Ramos (cell line): Measurements from ENCODE around the gene MRPL10.

ENCODE experiments used
- in situ Hi-C: fragments of 300-500 bp; cut with MboI; formaldehyde crosslinking; loops from one replicate; pipeline ENCODE4 v1.14.3; 2022; ENCODE audit warnings: low sequenced_read_pairs; ENCODE audit not compliant: unreplicated experiment

MRPL10 gene

DNA sequence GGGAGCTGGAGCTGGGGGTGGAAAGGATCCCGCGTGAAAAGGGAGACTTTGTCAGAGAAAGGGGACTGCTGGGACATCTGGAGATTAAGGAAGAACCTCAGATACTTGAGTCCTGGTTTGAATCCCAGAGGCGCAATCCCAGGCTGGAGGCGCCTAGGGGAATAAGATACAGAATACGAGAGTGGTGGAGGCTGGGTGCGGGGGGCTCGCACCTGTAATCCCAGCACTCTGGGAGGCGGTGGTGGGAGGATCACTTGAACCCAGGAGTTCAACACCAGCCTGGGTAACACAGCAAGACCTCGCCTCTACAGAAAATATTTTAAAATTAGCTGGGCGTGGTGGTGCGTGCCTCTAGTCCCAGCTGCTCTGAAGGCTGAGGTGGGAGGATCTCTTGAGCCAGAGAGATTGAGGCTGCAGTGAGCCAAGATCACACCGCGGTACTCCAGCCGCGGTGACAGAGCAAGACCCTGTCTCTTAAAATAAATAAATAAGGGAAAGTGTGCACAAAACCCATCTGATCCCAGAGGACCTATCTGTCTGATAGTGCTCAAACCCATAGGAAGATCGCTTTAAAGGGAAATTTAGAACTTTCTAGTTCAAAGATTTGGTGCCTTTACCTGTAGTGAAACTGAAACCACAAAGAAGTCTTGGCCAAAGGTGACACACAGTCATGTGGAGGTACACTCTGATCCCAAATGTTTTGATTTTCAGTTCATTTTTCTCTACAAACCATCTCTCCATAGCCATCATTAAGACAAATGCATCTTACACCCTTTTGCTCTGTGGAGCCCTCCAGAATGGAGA lies 10.3 kb upstream of the MRPL10 start:
- in situ Hi-C loops, result loop anchor here (5.0 kb wide), 1 partner anchor 51 kb away; no protein-coding TSS in a partner anchor

DNA sequence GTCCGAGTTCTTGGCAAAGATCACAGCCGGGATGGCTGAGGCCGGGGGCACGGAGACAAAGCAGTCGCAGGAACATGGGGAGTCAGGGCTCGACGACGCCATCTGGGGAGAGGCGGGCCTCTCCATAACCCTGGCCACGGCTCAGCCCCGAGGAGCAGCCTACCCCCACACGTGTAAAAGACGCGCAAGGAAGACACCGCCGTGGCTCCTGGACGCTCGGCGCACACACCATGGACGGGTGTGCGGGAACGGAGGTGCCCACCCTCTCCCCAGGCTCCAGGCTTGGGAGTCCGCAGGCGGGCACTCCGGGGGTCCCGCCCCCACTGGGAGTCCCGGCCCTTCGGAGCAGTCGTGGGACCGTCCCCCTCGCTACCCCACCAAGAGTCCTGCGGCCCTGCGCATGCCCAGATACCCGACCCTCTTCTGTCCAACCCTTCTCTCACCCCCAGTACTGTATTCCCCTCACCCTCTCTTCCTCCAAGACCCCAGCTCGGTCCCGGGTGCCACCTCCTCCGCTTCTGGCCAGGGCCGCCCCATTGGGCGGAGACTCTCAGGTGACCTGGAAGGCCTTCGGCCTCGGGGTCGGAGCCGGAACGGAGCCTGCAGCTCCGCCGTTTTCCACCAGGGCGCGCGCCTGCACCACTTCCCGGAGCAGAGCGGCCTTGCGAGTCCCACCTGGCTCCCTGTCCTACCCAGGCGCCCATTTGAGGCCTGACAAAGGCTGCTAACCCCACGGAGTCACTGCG lies 9.6 kb upstream of the MRPL10 start, which contains the start of gene SCRN2:
TSS of gene SCRN2 (minus strand) at position 532 of the 746 bp plus-strand sequence. CDS start at position 102, 430 bp downstream.
- in situ Hi-C loops, result loop anchor here (5.0 kb wide), 1 partner anchor 51 kb away; no protein-coding TSS in a partner anchor

GRCh38 chr17:47840001-47840741 lies 8.8 kb upstream of the MRPL10 start:
- in situ Hi-C loops, result loop anchor here (5.0 kb wide), 1 partner anchor 52 kb away; no protein-coding TSS in a partner anchor

- in situ Hi-C loops, result no loop called here
Measured at GRCh38 chr17:47839071-47839470, 7.7 kb upstream of the MRPL10 start.

GRCh38 chr17:47838636-47839035 lies 7.3 kb upstream of the MRPL10 start:
- in situ Hi-C loops, result no loop called here

- in situ Hi-C loops, result no loop called here
Measured at GRCh38 chr17:47837401-47838039, 6.2 kb upstream of the MRPL10 start.

DNA sequence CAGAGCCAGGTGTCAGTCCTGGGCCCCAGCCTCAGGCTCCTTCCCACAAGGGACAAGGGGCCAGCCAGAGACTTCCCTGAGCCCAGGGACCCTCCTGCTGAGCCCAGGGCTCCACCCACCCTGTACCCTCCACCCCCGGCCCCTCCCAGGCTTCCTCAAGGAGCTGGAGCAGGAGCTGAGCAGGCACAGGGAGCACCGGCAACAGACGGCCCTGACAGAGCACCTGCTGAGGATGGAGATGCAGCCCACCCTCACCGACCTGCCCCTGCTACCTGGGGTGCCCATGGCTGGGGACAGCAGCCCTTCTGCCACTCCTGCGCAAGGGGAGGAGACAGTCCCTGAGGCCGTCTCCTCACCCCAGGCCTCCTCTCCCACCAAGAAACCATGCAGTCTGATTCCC lies 5.3 kb upstream of the MRPL10 start:
- in situ Hi-C loops, result no loop called here

DNA sequence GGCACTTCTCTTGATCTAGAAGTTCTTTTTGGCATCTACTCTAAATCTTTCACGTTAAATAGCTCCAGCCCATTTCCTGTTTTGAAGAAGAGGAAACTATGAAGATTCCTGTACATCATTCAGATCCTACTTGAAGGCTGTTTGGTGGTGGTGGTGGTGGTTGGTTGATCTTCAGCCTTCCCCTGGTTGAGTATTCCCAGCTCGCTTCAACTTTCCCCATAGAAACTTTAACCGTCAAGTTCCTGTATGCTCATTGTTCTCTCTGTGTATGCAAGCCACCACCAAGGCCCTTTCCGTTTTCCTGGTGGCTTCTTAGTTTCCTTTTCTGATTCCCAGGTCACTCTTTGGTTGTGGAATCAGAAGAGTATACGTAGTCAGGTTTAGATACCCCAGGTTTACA lies 3.4 kb upstream of the MRPL10 start:
- in situ Hi-C loops, result no loop called here

- in situ Hi-C loops, result no loop called here
Measured at GRCh38 chr17:47831934-47832327, 590 bp upstream of the MRPL10 start.

- in situ Hi-C loops, result no loop called here
Measured at GRCh38 chr17:47830396-47831002, 842 bp downstream of the MRPL10 start.

DNA sequence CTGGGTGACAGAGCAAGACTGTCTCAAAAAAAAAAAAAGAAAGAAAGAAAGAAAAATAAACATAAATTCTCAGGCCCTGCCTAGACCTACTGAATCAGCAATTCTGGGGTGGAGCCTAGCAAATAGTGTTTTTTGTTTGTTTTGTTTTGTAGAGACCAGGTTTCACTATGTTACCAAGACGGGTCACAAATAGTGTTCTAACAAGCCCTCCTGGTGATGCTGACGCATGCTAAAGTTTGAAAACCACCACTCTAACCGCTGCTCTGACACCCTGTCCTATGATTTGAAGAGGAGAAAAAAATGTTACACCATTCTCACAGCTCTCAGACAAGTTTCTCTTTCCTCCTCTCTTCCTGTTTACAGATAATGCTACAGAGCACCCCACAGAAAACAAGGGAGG lies 1.5 kb downstream of the MRPL10 start:
- in situ Hi-C loops, result no loop called here

DNA sequence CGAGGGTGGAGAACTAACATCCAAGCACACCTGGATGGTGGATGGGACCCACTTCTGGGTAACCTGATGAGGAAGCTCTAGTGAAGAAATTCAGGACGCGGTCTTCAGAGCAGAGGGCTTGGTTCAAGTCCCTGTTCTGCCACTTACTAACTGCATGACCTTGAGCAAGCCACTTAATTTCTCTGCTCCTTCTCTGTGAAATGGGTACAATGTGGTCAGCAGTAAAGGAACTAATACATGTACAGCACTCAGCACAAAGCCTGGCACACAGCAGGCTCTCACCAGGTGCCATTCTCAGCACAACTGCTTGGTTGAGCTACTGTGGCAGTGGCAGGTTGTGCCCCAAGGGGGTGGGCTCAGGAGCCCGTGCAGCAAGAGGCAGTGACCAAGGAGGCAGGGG lies 7.8 kb downstream of the MRPL10 start:
- in situ Hi-C loops, result no loop called here

DNA sequence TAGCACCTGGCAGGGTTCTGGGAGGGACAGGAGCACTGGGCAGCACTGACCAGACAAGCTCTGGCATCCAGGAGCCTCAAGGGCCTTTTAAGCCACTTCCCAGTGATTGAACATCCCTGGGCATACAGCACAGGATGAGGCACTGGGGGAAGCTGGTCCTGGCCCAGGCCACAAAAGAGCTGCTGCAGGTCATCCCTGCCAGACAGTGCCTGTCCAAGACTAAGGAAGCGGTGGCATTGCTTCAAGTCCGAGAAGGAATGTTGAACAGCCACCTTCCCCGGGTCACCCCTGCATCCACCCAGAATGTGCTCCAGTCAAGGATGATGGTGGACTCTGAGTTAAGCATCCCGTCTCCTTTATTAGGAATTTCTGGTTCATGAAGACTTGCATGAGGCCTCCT lies 8.6 kb downstream of the MRPL10 start:
- in situ Hi-C loops, result no loop called here

GRCh38 chr17:47821424-47822391 lies 9.6 kb downstream of the MRPL10 start, which contains the start of gene OSBPL7:
OSBPL7 (minus strand) TSS chr17:47821794; CDS start chr17:47820278, 1,516 bp downstream.
- in situ Hi-C loops, result no loop called here

DNA sequence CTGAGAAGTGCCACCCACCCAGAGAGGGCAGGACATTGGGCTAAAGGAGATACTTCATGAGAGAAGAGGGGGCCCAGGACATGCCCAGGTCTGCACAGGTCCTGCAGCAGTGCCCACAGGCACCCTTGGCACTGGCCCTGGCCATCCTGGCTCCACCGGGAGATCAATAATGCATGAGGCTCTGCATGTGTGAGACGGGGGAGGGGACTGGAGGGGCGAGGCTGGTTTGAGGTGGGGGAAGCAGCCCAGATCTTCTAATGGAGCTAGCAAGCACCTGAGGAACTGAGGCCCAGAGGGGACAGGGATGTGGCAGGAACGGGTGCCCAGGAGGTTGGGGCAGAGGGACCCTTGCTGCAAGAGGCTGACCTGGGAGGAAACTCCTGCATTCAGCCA lies 10.3 kb downstream of the MRPL10 start:
- in situ Hi-C loops, result no loop called here

DNA sequence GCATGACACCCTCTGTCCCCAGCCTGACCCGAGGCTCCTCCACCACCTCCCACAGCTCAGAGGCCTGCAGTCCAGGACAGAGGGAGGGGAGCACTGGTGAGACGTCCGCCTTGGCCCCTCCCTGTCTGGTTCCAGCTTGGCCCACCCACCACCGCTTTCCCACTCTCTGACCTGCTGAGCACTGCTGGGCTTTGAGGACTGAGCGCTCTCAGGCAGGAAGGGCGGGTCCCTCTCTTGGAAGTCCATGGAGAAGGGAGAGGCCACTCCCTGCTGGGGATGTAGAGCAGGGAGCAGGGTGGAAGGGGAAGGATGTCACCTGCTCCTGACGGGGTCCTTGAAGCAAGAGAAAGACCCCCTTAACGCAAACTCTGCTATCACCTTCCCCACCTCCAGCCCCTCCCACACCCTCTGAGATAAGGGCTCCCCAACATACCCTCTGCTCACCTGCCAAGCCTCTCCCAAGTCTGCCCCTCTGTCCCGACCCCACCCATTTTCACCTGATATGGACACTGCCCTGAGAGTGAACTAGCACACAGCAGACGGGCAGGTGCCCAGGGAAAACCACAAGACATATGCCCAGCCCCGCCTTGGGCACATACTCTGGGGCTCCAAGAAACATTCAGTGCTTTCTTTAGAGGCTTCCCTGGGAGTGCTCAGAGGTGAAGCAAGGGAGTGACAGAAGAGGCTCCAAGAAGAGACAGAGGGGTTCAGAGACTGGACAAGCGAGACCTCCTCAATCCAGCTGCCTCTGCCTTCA lies 11.1 kb downstream of the MRPL10 start:
- in situ Hi-C loops, result no loop called here

DNA sequence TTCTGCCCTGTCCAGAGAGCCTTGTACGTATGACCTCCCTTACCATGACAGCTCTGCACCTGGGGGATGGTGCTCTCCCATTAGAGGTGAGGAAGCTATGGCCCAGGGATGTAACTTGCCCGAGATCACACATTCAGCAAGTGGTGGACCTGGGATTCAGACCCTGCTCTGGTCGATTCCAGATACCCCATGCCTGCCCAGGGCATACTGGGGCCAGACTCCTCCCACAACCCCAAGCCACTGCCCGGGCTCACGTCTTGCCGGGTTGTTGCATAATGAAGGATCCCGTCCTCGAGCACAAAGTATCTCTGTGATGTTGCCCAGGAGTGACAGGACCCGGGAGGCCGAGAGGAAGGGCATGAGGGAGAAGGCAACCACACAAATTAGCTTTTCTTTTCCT lies 11.9 kb downstream of the MRPL10 start:
- in situ Hi-C loops, result no loop called here
